ENCODE data around the gene MACROD1. TPM values are rescaled to one million over a fixed set of nuclear protein-coding genes. Genes with fewer than 3 reads are reported as not detected.

Gene MACROD1
- total and polyA plus RNA-seq, 9 of the 15 experiments (the other 6 are each of a cell fraction or from before 2014, with no cell fraction given), result 1.1 to 60.0 (median 26.4) TPM

DNA sequence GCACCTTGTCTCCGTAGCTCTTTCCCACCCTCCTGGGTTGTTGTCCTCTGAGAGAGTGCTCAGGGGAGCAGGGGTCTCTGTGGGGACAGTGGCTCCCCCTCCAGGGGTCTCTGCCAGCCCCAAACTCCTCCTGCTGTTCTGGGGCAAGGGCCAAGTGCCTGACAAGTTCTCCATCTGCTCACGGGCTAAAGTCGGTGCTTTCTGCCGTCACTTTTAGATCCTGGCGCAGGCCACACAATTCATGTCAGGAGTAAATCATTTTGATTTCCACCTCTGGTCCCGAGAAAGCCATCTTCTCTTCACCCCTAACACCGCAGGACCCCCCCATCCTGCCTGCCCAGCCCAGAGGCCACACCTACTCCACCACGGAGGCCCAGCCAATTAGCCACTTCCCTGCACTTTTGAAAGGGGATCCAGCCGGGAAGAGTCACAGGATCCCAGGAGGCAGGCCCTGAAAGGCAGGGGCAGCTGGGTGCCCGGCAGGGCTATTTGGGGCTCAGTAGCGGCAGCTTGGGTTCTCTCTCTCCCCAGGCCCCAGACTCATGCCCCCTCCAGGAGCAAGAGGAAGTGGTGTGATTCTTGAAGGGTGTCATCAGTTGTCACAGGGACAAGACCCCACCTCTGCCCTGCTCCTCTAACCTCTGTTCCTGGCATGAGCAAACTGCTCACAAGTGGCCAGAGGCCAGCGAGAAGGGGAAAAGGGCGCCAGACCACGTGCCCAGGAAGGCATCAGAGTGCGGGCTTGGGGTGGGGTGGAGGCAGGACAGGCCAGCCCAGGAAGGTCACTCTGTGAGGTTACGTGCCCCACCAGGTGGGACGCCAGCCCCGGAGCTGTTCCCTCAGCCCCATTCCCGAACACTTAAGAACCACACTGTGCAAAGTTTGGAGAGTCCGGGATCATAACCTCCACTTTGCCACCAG is 1.3 kb downstream of the MACROD1 start (continued):
- TF ChIP-seq, protein P1, sequence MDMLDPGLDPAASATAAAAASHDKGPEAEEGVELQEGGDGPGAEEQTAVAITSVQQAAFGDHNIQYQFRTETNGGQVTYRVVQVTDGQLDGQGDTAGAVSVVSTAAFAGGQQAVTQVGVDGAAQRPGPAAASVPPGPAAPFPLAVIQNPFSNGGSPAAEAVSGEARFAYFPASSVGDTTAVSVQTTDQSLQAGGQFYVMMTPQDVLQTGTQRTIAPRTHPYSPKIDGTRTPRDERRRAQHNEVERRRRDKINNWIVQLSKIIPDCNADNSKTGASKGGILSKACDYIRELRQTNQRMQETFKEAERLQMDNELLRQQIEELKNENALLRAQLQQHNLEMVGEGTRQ (CRISPR knock-in tag; IDR thresholded peaks at IDR 0.05), result no peak
- TF ChIP-seq, protein P2, sequence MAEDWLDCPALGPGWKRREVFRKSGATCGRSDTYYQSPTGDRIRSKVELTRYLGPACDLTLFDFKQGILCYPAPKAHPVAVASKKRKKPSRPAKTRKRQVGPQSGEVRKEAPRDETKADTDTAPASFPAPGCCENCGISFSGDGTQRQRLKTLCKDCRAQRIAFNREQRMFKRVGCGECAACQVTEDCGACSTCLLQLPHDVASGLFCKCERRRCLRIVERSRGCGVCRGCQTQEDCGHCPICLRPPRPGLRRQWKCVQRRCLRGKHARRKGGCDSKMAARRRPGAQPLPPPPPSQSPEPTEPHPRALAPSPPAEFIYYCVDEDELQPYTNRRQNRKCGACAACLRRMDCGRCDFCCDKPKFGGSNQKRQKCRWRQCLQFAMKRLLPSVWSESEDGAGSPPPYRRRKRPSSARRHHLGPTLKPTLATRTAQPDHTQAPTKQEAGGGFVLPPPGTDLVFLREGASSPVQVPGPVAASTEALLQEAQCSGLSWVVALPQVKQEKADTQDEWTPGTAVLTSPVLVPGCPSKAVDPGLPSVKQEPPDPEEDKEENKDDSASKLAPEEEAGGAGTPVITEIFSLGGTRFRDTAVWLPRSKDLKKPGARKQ (CRISPR knock-in tag; IDR thresholded peaks at IDR 0.05), result no peak
- TF ChIP-seq TAF15 (IDR thresholded peaks at IDR 0.05; ENCODE audit: low read depth, low read length), result no peak
- no peak for TF ChIP-seq NCOA4 (IDR thresholded peaks at IDR 0.05; ENCODE audit: partially characterized antibody)
- TF ChIP-seq MAFG (tag; conservative IDR thresholded peaks at IDR 0.05), result no peak
- TF ChIP-seq, protein P3, sequence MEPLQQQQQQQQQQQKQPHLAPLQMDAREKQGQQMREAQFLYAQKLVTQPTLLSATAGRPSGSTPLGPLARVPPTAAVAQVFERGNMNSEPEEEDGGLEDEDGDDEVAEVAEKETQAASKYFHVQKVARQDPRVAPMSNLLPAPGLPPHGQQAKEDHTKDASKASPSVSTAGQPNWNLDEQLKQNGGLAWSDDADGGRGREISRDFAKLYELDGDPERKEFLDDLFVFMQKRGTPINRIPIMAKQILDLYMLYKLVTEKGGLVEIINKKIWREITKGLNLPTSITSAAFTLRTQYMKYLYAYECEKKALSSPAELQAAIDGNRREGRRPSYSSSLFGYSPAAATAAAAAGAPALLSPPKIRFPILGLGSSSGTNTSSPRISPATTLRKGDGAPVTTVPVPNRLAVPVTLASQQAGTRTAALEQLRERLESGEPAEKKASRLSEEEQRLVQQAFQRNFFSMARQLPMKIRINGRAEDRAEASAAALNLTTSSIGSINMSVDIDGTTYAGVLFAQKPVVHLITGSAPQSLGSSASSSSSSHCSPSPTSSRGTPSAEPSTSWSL (CRISPR knock-in tag; IDR thresholded peaks at IDR 0.05; ENCODE audit: borderline replicate concordance), result no peak
- TF ChIP-seq SREBF1 (IDR thresholded peaks at IDR 0.05; ENCODE audit: borderline replicate concordance, low read depth, low read length), result no peak
- no peak for TF ChIP-seq MEF2A (IDR thresholded peaks at IDR 0.05; ENCODE audit: control insufficient read depth, low read depth, low read length)
- TF ChIP-seq TFAM (CRISPR knock-in tag; conservative IDR thresholded peaks at IDR 0.05), result no peak
- TF ChIP-seq, protein P4, sequence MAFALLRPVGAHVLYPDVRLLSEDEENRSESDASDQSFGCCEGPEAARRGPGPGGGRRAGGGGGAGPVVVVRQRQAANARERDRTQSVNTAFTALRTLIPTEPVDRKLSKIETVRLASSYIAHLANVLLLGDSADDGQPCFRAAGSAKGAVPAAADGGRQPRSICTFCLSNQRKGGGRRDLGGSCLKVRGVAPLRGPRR (CRISPR knock-in tag; IDR thresholded peaks at IDR 0.05), result no peak
- peak; percentile 34; the same call in 1 of the 2 replicates for TF ChIP-seq ZC3H4 (CRISPR knock-in tag; IDR thresholded peaks at IDR 0.05; ENCODE audit: borderline replicate concordance)
- peak; percentile 68 for TF ChIP-seq SPI1 (IDR thresholded peaks at IDR 0.05; ENCODE audit: borderline replicate concordance, low read depth, low read length)
- TF ChIP-seq ZSCAN29 (IDR thresholded peaks at IDR 0.05), result no peak
- TF ChIP-seq, protein P5, sequence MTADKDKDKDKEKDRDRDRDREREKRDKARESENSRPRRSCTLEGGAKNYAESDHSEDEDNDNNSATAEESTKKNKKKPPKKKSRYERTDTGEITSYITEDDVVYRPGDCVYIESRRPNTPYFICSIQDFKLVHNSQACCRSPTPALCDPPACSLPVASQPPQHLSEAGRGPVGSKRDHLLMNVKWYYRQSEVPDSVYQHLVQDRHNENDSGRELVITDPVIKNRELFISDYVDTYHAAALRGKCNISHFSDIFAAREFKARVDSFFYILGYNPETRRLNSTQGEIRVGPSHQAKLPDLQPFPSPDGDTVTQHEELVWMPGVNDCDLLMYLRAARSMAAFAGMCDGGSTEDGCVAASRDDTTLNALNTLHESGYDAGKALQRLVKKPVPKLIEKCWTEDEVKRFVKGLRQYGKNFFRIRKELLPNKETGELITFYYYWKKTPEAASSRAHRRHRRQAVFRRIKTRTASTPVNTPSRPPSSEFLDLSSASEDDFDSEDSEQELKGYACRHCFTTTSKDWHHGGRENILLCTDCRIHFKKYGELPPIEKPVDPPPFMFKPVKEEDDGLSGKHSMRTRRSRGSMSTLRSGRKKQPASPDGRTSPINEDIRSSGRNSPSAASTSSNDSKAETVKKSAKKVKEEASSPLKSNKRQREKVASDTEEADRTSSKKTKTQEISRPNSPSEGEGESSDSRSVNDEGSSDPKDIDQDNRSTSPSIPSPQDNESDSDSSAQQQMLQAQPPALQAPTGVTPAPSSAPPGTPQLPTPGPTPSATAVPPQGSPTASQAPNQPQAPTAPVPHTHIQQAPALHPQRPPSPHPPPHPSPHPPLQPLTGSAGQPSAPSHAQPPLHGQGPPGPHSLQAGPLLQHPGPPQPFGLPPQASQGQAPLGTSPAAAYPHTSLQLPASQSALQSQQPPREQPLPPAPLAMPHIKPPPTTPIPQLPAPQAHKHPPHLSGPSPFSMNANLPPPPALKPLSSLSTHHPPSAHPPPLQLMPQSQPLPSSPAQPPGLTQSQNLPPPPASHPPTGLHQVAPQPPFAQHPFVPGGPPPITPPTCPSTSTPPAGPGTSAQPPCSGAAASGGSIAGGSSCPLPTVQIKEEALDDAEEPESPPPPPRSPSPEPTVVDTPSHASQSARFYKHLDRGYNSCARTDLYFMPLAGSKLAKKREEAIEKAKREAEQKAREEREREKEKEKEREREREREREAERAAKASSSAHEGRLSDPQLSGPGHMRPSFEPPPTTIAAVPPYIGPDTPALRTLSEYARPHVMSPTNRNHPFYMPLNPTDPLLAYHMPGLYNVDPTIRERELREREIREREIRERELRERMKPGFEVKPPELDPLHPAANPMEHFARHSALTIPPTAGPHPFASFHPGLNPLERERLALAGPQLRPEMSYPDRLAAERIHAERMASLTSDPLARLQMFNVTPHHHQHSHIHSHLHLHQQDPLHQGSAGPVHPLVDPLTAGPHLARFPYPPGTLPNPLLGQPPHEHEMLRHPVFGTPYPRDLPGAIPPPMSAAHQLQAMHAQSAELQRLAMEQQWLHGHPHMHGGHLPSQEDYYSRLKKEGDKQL (CRISPR knock-in tag; IDR thresholded peaks at IDR 0.05; ENCODE audit: borderline replicate concordance), result no peak
- 0 out of 2 replicates have a peak, but pooled peaks have one; percentile 51 for TF ChIP-seq FOXP1 (CRISPR knock-in tag; IDR thresholded peaks at IDR 0.05)
